Body of pancreas (tissue), 4 donors: ENCODE results near the gene SAA2. TPM values are rescaled to one million over a fixed set of nuclear protein-coding genes. Genes with fewer than 3 reads are reported as not detected.

Experiments used
- ATAC-seq: fragments of 150-250 bp; one replicate; pipeline ENCODE4 v1.9.1; 2016
- DNase-seq, 4 donors: peaks; one replicate each; pipeline ENCODE4 v3.0.0-alpha.2; 2019
- H3K27ac ChIP-seq, 4 donors: fragments of 200-600 bp; sonication (generic); 1 replicate in 3 of 4; 2 replicates in 1 of 4; pipeline versions ENCODE4 v1.5.1 to v1.6.1; 2016 to 2019; ENCODE audit warnings: mild to moderate bottlenecking in 1 of 4, mixed read lengths in 1 of 4, moderate library complexity in 1 of 4
- H3K27me3 ChIP-seq, 2 donors: fragments of 200-600 bp; sonication (generic); one replicate each; pipeline ENCODE4 v1.6.0; 2016; ENCODE audit warnings: mild to moderate bottlenecking in 1 of 2
- H3K36me3 ChIP-seq, 2 donors: fragments of 200-600 bp; sonication (generic); replicated peaks in 1 of 2; 2 replicates each; pipeline ENCODE4 v1.5.1; 2016; ENCODE audit warnings: low read depth in 2 of 2; ENCODE audit not compliant: insufficient read depth in 1 of 2
- H3K4me1 ChIP-seq: fragments of 200-600 bp; sonication (generic); one replicate; pipeline ENCODE4 v1.6.0; 2016
- H3K4me3 ChIP-seq, 2 donors: fragments of 200-600 bp; sonication (generic); 1 replicate in 1 of 2; 2 replicates in 1 of 2; pipeline ENCODE4 v1.5.1; 2016 to 2019
- H3K9me3 ChIP-seq, 3 donors: fragments of 200-600 bp; sonication (generic); 1 replicate in 2 of 3; 2 replicates in 1 of 3; pipeline ENCODE4 v1.5.1; 2016
- CTCF ChIP-seq, 7 experiments: fragments of 450-650 bp in 4 of 7; fragments of 200-600 bp in 3 of 7; sonication (generic) in 3 of 7; IDR thresholded peaks; one replicate each; pipeline ENCODE4 v1.5.1; 2016 to 2019; ENCODE audit warnings: antibody characterized with exemption in 7 of 7
- POLR2A ChIP-seq, 3 donors: fragments of 450-650 bp; IDR thresholded peaks; one replicate each; pipeline ENCODE4 v1.6.1; 2016; ENCODE audit warnings: antibody characterized with exemption in 3 of 3, mild to moderate bottlenecking in 2 of 3
- WGBS, 2 donors: methylation state at CpG; one replicate each; pipeline ENCODE4 v1.1.5; 2017; 5-methylcytosine and 5-hydroxymethylcytosine counted together
- intact Hi-C: fragments of 100-400 bp; cut with DNase I; formaldehyde crosslinking; loops from one replicate; pipeline ENCODE4 v1.15.1; 2023
- total RNA-seq, 2 donors: library from RNA; depleted of rRNA; stranded (reverse); fragments of >200 nt; gene quantifications; one replicate each; pipeline ENCODE4 v1.1.0, GENCODE V29; 2016

The SAA2 gene
- total RNA-seq, 2 donors from 2014 or later: 9.3 to 18.1 TPM

- Histone ChIP-seq H3K36me3 (no peaks in the 10 kb centered on the region), H3K9me3 (no peaks in the 10 kb centered on the region), H3K4me3 (no peak overlapping the region), H3K27ac (no peak overlapping the region), H3K4me1 (no peaks in the 10 kb centered on the region), H3K27me3 (no peaks in the 10 kb centered on the region)
- DNase-seq: no peak
- ATAC-seq: no peak
- intact Hi-C loops: no loop called here
- WGBS, 2 donors: 52 to 59% methylated on average over 6 of the region's 6 CpGs
- TF ChIP-seq POLR2A (IDR thresholded peaks at IDR 0.05) (no peak), CTCF (IDR thresholded peaks at IDR 0.05) (no peak)
Measured at GRCh38 chr11:18245396-18245795, 3.1 kb downstream of the SAA2 start.

GRCh38 chr11:18243783-18244362, 4.6 kb downstream of the SAA2 start:
- Histone ChIP-seq H3K27me3 (no peaks in the 10 kb centered on the region), H3K9me3 (no peaks in the 10 kb centered on the region), H3K27ac (no peak overlapping the region), H3K4me3 (no peak overlapping the region), H3K36me3 (no peaks in the 10 kb centered on the region), H3K4me1 (no peaks in the 10 kb centered on the region)
- intact Hi-C loops: no loop called here
- TF ChIP-seq POLR2A (IDR thresholded peaks at IDR 0.05) (no peak), CTCF (IDR thresholded peaks at IDR 0.05) (peak; percentile 47 to 86 (median 70))
- peak; percentile 57 to 75 (median 59) for DNase-seq
- peak; percentile 50 for ATAC-seq
- WGBS, 2 donors: 0% methylated on average over 1 of the region's 1 CpG

GRCh38 chr11:18239655-18240054, 8.8 kb downstream of the SAA2 start:
- no peaks in the 10 kb centered on the region for H3K4me1 ChIP-seq
- ATAC-seq (no peak), DNase-seq (no peak)
- no peaks in the 10 kb centered on the region for H3K9me3 ChIP-seq
- no peaks in the 10 kb centered on the region for H3K27me3 ChIP-seq
- no peaks in the 10 kb centered on the region for H3K36me3 ChIP-seq
- no peak for TF ChIP-seq POLR2A (IDR thresholded peaks at IDR 0.05)
- TF ChIP-seq CTCF (IDR thresholded peaks at IDR 0.05): no peak
- intact Hi-C loops: no loop called here
- 57 to 69% methylated on average over 1 of the region's 1 CpG for WGBS, 2 donors
- no peak overlapping the region for H3K4me3 ChIP-seq
- H3K27ac ChIP-seq: no peak overlapping the region

GRCh38 chr11:18236664-18237356, 11.7 kb downstream of the SAA2 start, which contains the start of gene SAA4:
SAA4 (minus strand) TSS chr11:18236802; CDS start chr11:18235926, 876 bp downstream.
- H3K36me3 ChIP-seq: no peaks in the 10 kb centered on the region
- no peaks in the 10 kb centered on the region for H3K27me3 ChIP-seq
- no peaks in the 10 kb centered on the region for H3K9me3 ChIP-seq
- ATAC-seq (no peak), DNase-seq (no peak)
- intact Hi-C loops: no loop called here
- no peak within 1 kb of the TSS for H3K4me3 ChIP-seq
- no peaks in the 10 kb centered on the region for H3K4me1 ChIP-seq
- TF ChIP-seq POLR2A (IDR thresholded peaks at IDR 0.05) (no peak), CTCF (IDR thresholded peaks at IDR 0.05) (no peak)
- WGBS, 2 donors: 69 to 75% methylated on average over 2 of the region's 2 CpGs
- no peak within 1 kb of the TSS for H3K27ac ChIP-seq
